B cell (primary cell): ENCODE data around the gene PSMC3IP. TPM values are rescaled to one million over a fixed set of nuclear protein-coding genes. Genes with fewer than 3 reads are reported as not detected.
A peak's percentile ranks its signal among the peaks of the same experiment; 100 is the strongest.

Experiments
- ATAC-seq: fragments of 200-7000 bp; cut with Tn5 transposase; one replicate; pipeline ENCODE4 v1.10.0; 2021; ENCODE audit warnings: low read depth, mild to moderate bottlenecking, moderate number of reproducible peaks, moderate library complexity
- CTCF ChIA-PET: fragments of 350-600 bp; sonication (Branson Sonifier 250); formaldehyde crosslinking; loops from one replicate; lab custom pipeline; 2021; ENCODE audit warnings: antibody characterized with exemption, inconsistent platforms; lab: Charles Lee
- POLR2A ChIA-PET: fragments of 350-600 bp; sonication (Branson Sonifier 250); formaldehyde crosslinking; loops from one replicate; lab custom pipeline; 2021; ENCODE audit warnings: antibody characterized with exemption; lab: Charles Lee
- DNase-seq: peaks from one replicate; pipeline ENCODE4 v3.0.0; 2013
- H2AFZ ChIP-seq: 2 replicates; pipeline ENCODE4 v1.6.1; 2012; ENCODE audit warnings: mild to moderate bottlenecking, low read depth, low read length; ENCODE audit not compliant: insufficient read depth, poor library complexity, severe bottlenecking
- H3K27ac ChIP-seq, 2 donors: 1 replicate in 1 of 2; 2 replicates in 1 of 2; pipeline ENCODE4 v1.5.1; 2012 to 2013; ENCODE audit warnings: low read length in 2 of 2, mild to moderate bottlenecking in 2 of 2, moderate library complexity in 1 of 2
- H3K27me3 ChIP-seq, 4 experiments: fragments of 200-600 bp in 1 of 4; sonication (generic) in 1 of 4; replicated peaks in 1 of 4; 1 replicate in 2 of 4; 2 replicates in 2 of 4; pipeline versions ENCODE4 v1.6.1 to v1.7.0; 2013 to 2016; ENCODE audit warnings: low read length in 3 of 4, mild to moderate bottlenecking in 2 of 4, mixed read lengths in 1 of 4, moderate library complexity in 1 of 4; ENCODE audit not compliant: insufficient read depth in 4 of 4, control insufficient read depth in 3 of 4; ENCODE audit errors: control extremely low read depth in 1 of 4
- H3K36me3 ChIP-seq, 2 experiments: replicated peaks in 1 of 2; 1 replicate in 1 of 2; 2 replicates in 1 of 2; pipeline versions ENCODE4 v1.6.1 to v1.7.1; 2013; ENCODE audit warnings: low read length in 1 of 2; ENCODE audit not compliant: insufficient read depth in 2 of 2, control insufficient read depth in 1 of 2; ENCODE audit errors: control extremely low read depth in 1 of 2, extremely low read depth in 1 of 2
- H3K4me1 ChIP-seq, 2 donors: fragments of 200-600 bp in 1 of 2; sonication (generic) in 1 of 2; 1 replicate in 1 of 2; 2 replicates in 1 of 2; pipeline versions ENCODE4 v1.5.1 to v1.6.1; 2013 to 2017; ENCODE audit warnings: low read length in 2 of 2; ENCODE audit not compliant: control insufficient read depth in 2 of 2, insufficient read depth in 2 of 2
- H3K4me2 ChIP-seq: replicated peaks from 2 replicates; pipeline ENCODE3; 2012; ENCODE audit warnings: mild to moderate bottlenecking, low read depth, low read length; ENCODE audit not compliant: poor library complexity, severe bottlenecking
- H3K4me3 ChIP-seq, 5 experiments: fragments of 200-600 bp in 1 of 5; sonication (generic) in 1 of 5; 1 replicate in 3 of 5; 2 replicates in 2 of 5; pipeline versions ENCODE4 v1.5.1 to v1.7.0; 2011 to 2016; ENCODE audit warnings: low read length in 4 of 5, mild to moderate bottlenecking in 4 of 5, low read depth in 2 of 5, control low read depth in 1 of 5, moderate library complexity in 1 of 5; ENCODE audit not compliant: insufficient read depth in 1 of 5; ENCODE audit errors: control extremely low read depth in 1 of 5, extremely low read depth in 1 of 5
- H3K79me2 ChIP-seq: fragments of 200-600 bp; sonication (generic); one replicate; pipeline ENCODE4 v1.6.0; 2016; ENCODE audit warnings: low read length; ENCODE audit not compliant: control insufficient read depth, insufficient read depth
- H3K9ac ChIP-seq: fragments of 200-600 bp; sonication (generic); 2 replicates; pipeline ENCODE4 v1.6.1; 2017; ENCODE audit warnings: mild to moderate bottlenecking, low read length, moderate library complexity
- H3K9me3 ChIP-seq, 3 donors: one replicate each; pipeline versions ENCODE4 v1.6.1 to v1.7.1; 2013; ENCODE audit warnings: low read length in 2 of 3; ENCODE audit not compliant: control insufficient read depth in 2 of 3, insufficient read depth in 1 of 3; ENCODE audit errors: control extremely low read depth in 1 of 3
- H4K20me1 ChIP-seq: 2 replicates; pipeline ENCODE4 v1.6.0; 2012; ENCODE audit warnings: mild to moderate bottlenecking, low read length; ENCODE audit not compliant: insufficient read depth, control insufficient read depth, poor library complexity, severe bottlenecking
- H3K27ac Mint-ChIP-seq: one replicate; pipeline ENCODE4 v1.8.0; 2021; ENCODE audit warnings: mixed read lengths
- H3K27me3 Mint-ChIP-seq: one replicate; pipeline ENCODE4 v1.8.0; 2021; ENCODE audit warnings: mixed read lengths
- H3K4me1 Mint-ChIP-seq: one replicate; pipeline ENCODE4 v1.8.0; 2021; ENCODE audit warnings: mixed read lengths
- H3K4me3 Mint-ChIP-seq: one replicate; pipeline ENCODE4 v1.8.0; 2021; ENCODE audit warnings: mixed read lengths
- H3K9me3 Mint-ChIP-seq: one replicate; pipeline ENCODE4 v1.8.0; 2022; ENCODE audit warnings: mixed read lengths; ENCODE audit not compliant: insufficient read depth
- CTCF ChIP-seq: fragments of 200-600 bp; IDR thresholded peaks from one replicate; pipeline ENCODE4 v1.8.0; 2022; ENCODE audit warnings: antibody characterized with exemption, mild to moderate bottlenecking
- EZH2 ChIP-seq: IDR thresholded peaks from 2 replicates; pipeline ENCODE4 v1.6.1; 2012; ENCODE audit warnings: borderline replicate concordance, low read depth, mild to moderate bottlenecking, moderate library complexity, low read length; ENCODE audit not compliant: insufficient read depth, poor library complexity, severe bottlenecking
- WGBS: methylation state at CpG from one replicate; pipeline ENCODE4 v1.1.5; 2013; ENCODE audit warnings: missing lambda C conversion rate; ENCODE audit not compliant: insufficient coverage; 5-methylcytosine and 5-hydroxymethylcytosine counted together
- intact Hi-C: fragments of 100-400 bp; cut with micrococcal nuclease; formaldehyde crosslinking; loops from one replicate; pipeline ENCODE4 v1.10.0; 2022
- polyA plus RNA-seq: library from polyadenylated mRNA; depleted of rRNA; stranded (reverse); fragments of >200 nt; gene quantifications from 2 replicates; pipeline ENCODE4 v1.2.3, GENCODE V29; 2012
- total RNA-seq, 2 donors: library from RNA; stranded (reverse); fragments of 120-200 nt in 1 of 2; gene quantifications; 1 replicate in 1 of 2; 2 replicates in 1 of 2; pipeline versions ENCODE4 v1.2.3 to v1.2.4, GENCODE V29; 2013 to 2022

The PSMC3IP gene
- total and polyA plus RNA-seq, 2 donors (not counting 1 experiment from before 2014, with no cell fraction given) = 2.8 to 10.4 TPM

- Mint-ChIP-seq H3K4me3 (peak within 1 kb of the TSS; percentile 99), H3K9me3 (no peaks in the 10 kb centered on the region), H3K27me3 (no peaks in the 10 kb centered on the region), H3K4me1 (peaks cover 35% of the 10 kb centered on the region), H3K27ac (peak within 1 kb of the TSS; percentile 98)
- peak within 1 kb of the TSS; percentile 76 to 78 for H3K27ac ChIP-seq
- intact Hi-C loops = loop anchor here (1.0 to 5.0 kb wide), 4 partner anchors 10 to 110 kb away; partner anchors contain the start of genes NAGLU, PLEKHH3 and PSMC3IP
- peak within 1 kb of the TSS; percentile 77 for H3K9ac ChIP-seq
- no peaks in the 10 kb centered on the region for H3K27me3 ChIP-seq
- WGBS = 0% methylated on average over 70 of the region's 72 CpGs
- ChIA-PET CTCF (interaction anchor here (0.7 to 6.4 kb wide), 7 partner anchors 9 to 112 kb away, joined by 3 to 51 read pairs (median 5); partner anchors contain the start of gene PSMC3IP), POLR2A (interaction anchor here (0.8 to 2.4 kb wide), 5 partner anchors 11 to 43 kb away, joined by 3 to 19 read pairs (median 6); partner anchors contain the start of genes NAGLU, PSMC3IP and TUBG1)
- H4K20me1 ChIP-seq = peaks cover 25% of the 10 kb centered on the region
- peaks cover 0 to 53% of the 10 kb centered on the region in 2 experiments for H3K36me3 ChIP-seq
- no peaks in the 10 kb centered on the region for H3K9me3 ChIP-seq
- TF ChIP-seq CTCF = no peak
- no peak for TF ChIP-seq EZH2
- peak within 1 kb of the TSS; percentile 66 to 88 (median 74) for H3K4me3 ChIP-seq
- H2AFZ ChIP-seq = peak within 1 kb of the TSS; percentile 83
- peaks cover 57% of the 10 kb centered on the region for H3K79me2 ChIP-seq
- peak; percentile 80 for ATAC-seq
- H3K4me2 ChIP-seq = peak within 1 kb of the TSS; percentile 93
- H3K4me1 ChIP-seq = peaks cover 26 to 42% of the 10 kb centered on the region in 2 donors
- DNase-seq = peak; percentile 94
These were observed 10.5 kb downstream of the PSMC3IP start, which contains the start of gene MLX for GRCh38 chr17:42566883-42567573. MLX (plus strand) TSS chr17:42567100; CDS start chr17:42567125, 25 bp downstream.
